ENCODE data around the gene NRROS. TPM values are rescaled to one million over a fixed set of nuclear protein-coding genes. Genes with fewer than 3 reads are reported as not detected.
"Not testable (repeated sequence)": the region's sequence is repeated elsewhere in the genome, so short reads cannot be mapped to it uniquely, and the experiment has no call there.

NRROS gene
- total RNA-seq, 1 experiment from 2014 or later = 0.99 TPM

DNA sequence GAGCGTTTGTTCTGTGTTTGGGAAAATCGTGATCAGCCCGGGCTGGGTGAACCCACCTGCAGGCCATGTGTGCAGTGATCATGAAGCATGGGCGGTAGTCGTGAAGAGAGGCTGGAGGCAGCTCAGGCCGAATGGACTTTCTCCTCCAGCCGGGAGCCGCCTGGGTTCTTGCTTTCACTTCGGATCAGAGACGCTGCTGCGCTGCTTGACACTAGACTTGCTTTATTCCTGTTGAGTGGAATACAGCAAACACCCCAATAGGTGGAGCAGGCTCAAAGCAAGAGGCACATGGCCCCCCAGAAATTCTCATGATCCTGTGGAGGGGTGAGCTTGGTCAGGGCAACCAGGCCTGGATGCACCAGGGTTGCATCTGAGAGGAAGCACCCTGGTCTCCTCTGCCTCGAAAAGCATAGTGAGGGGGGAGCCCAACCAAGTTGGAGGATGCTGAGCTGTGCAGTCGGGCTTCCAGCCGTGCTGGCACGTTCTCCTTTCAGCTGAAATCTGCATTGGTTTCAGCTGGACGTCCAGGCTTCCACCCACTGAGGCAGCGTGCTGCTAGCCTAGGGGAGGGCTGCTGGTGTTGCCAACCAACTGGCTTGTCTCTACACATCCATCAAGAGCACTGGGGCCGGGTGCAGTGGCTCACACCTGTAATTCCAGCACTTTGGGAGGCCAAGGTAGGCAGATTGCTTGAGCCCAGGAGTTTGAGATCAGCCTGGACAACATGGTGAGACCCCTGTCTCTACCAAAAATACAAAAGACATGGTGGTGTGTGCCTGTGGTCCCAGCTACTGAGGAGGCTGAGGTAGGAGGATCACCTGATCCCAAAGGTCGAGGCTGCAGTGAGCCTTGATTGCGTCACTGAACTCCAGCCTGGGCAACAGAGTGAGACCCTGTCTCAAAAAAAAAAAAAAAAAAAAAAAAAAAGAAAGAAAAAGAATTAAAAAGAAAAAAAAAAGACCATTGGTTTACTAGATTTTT, 2.8 kb upstream of the NRROS start:
- BruUV-seq (replicated peaks) = no TSS peak
- CTCF ChIA-PET = no interaction called here
- H3K9me3 Mint-ChIP-seq (ENCODE audit: low read depth, unreplicated experiment) = no peaks in the 10 kb centered on the region
- H3K27ac Mint-ChIP-seq (ENCODE audit: unreplicated experiment) = no peak overlapping the region
- intact Hi-C loops (cut with micrococcal nuclease; ENCODE audit: unreplicated experiment) = no loop called here
- no peak overlapping the region for H3K4me3 Mint-ChIP-seq (ENCODE audit: low read depth, unreplicated experiment)
- no peak for DNase-seq
- H3K36me3 Mint-ChIP-seq (ENCODE audit: insufficient read depth, unreplicated experiment) = peaks cover 27% of the 10 kb centered on the region
- peaks cover 48% of the 10 kb centered on the region for H3K27me3 Mint-ChIP-seq (ENCODE audit: unreplicated experiment)
- TF ChIP-seq, protein P1, sequence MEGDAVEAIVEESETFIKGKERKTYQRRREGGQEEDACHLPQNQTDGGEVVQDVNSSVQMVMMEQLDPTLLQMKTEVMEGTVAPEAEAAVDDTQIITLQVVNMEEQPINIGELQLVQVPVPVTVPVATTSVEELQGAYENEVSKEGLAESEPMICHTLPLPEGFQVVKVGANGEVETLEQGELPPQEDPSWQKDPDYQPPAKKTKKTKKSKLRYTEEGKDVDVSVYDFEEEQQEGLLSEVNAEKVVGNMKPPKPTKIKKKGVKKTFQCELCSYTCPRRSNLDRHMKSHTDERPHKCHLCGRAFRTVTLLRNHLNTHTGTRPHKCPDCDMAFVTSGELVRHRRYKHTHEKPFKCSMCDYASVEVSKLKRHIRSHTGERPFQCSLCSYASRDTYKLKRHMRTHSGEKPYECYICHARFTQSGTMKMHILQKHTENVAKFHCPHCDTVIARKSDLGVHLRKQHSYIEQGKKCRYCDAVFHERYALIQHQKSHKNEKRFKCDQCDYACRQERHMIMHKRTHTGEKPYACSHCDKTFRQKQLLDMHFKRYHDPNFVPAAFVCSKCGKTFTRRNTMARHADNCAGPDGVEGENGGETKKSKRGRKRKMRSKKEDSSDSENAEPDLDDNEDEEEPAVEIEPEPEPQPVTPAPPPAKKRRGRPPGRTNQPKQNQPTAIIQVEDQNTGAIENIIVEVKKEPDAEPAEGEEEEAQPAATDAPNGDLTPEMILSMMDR (IDR thresholded peaks at IDR 0.05; ENCODE audit: unreplicated experiment) = no peak
- H3K4me1 Mint-ChIP-seq (ENCODE audit: low read depth, unreplicated experiment) = peaks cover 14% of the 10 kb centered on the region

DNA sequence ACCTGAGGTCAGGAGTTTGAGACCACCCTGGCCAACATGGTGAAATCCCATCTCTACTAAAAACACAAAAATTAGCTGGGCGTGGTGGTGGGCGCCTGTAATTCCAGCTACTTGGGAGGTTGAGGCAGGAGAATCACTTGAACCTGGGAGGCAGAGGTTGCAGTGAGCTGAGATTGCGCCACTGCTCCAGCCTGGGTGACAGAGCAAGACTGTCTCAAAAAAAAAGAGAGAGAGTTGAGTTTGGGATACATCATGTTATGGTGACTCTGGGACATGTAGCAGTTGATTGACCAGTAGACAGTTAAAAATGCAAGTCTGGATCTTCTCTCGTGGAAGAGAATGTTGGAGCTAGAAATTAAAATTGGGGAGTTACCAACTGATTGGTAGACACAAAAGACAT, 1.6 kb upstream of the NRROS start:
- H3K27ac Mint-ChIP-seq (ENCODE audit: unreplicated experiment); H3K4me3 Mint-ChIP-seq (ENCODE audit: low read depth, unreplicated experiment); H3K4me1 Mint-ChIP-seq (ENCODE audit: low read depth, unreplicated experiment); DNase-seq; BruUV-seq (replicated peaks); intact Hi-C loops (cut with micrococcal nuclease; ENCODE audit: unreplicated experiment); H3K9me3 Mint-ChIP-seq (ENCODE audit: low read depth, unreplicated experiment): not testable (repeated sequence)
- H3K36me3 Mint-ChIP-seq (ENCODE audit: insufficient read depth, unreplicated experiment) = peaks cover 15% of the 10 kb centered on the region
- H3K27me3 Mint-ChIP-seq (ENCODE audit: unreplicated experiment) = peaks cover 49% of the 10 kb centered on the region
- CTCF ChIA-PET = interaction anchor here (0.6 kb wide), 1 partner anchor 33 kb away, joined by 6 read pairs; no protein-coding TSS in a partner anchor

DNA sequence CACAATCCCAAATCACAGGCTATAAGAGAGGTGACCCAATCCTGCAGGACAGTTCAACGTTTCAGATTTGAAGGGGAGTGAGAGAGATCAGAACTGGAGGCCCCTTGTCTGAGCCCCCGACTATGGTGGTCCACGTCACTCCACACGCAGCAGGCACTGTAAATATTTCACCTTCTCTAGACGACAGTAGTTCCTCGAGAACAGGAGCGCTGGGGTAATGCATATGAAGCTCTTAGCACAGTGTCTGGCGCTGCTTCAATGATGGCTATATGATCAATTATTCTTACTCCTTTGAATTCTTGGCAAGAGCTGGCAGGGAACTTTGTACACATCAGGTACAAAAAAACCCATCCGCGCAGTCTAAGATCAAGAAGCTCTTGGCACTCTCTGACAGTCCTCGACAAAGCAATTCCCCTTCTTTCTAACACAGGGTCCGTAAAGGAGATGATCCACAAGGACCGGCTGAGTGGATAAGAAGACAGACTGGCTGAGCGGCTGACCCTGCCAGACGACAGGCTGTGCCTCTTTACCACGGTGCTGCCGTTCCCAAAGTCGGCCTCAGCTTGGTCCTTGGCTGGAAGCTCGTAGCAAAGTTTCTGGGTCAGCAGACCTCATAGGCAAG, 522 bp upstream of the NRROS start:
- Mint-ChIP-seq H3K36me3 (ENCODE audit: insufficient read depth, unreplicated experiment) (peaks cover 9% of the 10 kb centered on the region), H3K9me3 (ENCODE audit: low read depth, unreplicated experiment) (no peaks in the 10 kb centered on the region), H3K4me3 (ENCODE audit: low read depth, unreplicated experiment) (peak overlapping the region; percentile 74), H3K27me3 (ENCODE audit: unreplicated experiment) (peaks cover 60% of the 10 kb centered on the region), H3K4me1 (ENCODE audit: low read depth, unreplicated experiment) (no peaks in the 10 kb centered on the region), H3K27ac (ENCODE audit: unreplicated experiment) (no peak overlapping the region)
- TF ChIP-seq, protein P1 (IDR thresholded peaks at IDR 0.05; ENCODE audit: unreplicated experiment) = no peak
- DNase-seq = peak; percentile 7
- intact Hi-C loops (cut with micrococcal nuclease; ENCODE audit: unreplicated experiment) = no loop called here
- BruUV-seq (replicated peaks) = no TSS peak
- CTCF ChIA-PET = no interaction called here

DNA sequence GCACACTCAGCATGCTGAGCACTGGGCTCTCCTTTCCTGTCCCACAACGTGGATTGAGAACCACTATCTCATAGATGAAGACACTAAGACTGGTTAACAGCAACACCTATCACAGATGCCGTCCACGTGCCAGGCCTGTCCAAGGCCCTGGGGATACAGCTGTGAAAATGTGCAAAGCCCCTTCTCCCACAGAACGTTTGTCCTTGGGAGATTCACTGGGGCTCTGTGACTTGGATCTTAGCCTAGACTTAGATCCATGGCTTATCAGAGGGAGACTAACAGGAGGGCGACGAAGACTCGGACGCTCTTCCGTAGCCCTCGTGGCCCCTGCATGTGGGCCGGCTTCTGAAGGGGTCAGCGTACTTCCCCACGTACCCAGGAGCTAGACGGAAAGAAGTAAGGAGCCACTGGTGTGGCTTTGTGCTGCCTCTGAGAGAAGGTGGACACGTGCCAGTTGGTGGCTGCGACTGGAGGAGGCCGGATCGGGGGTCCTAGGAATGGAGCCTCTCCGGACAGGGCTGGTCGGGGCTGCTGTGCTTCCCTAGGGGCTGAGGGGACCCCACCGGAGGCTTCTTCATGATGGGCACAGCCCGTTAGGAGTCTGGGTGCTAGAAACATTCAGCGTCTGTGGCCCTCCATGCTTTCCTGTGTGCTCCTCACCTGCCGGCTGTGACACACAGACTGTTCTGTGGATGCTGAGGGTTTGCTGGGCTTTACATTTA, 964 bp downstream of the NRROS start:
- H3K4me3 Mint-ChIP-seq (ENCODE audit: low read depth, unreplicated experiment) = peak overlapping the region; percentile 74
- H3K36me3 Mint-ChIP-seq (ENCODE audit: insufficient read depth, unreplicated experiment) = peaks cover 9% of the 10 kb centered on the region
- BruUV-seq (replicated peaks) = no TSS peak
- H3K4me1 Mint-ChIP-seq (ENCODE audit: low read depth, unreplicated experiment) = no peaks in the 10 kb centered on the region
- H3K27ac Mint-ChIP-seq (ENCODE audit: unreplicated experiment) = no peak overlapping the region
- no peaks in the 10 kb centered on the region for H3K9me3 Mint-ChIP-seq (ENCODE audit: low read depth, unreplicated experiment)
- CTCF ChIA-PET = no interaction called here
- DNase-seq = no peak
- TF ChIP-seq, protein P1 (IDR thresholded peaks at IDR 0.05; ENCODE audit: unreplicated experiment) = no peak
- H3K27me3 Mint-ChIP-seq (ENCODE audit: unreplicated experiment) = peaks cover 74% of the 10 kb centered on the region
- intact Hi-C loops (cut with micrococcal nuclease; ENCODE audit: unreplicated experiment) = no loop called here
